Subcutaneous adipose tissue (tissue), 4 donors: ENCODE measurements around the gene KBTBD12. TPM values are rescaled to one million over a fixed set of nuclear protein-coding genes. Genes with fewer than 3 reads are reported as not detected.

ENCODE experiments used
- CTCF ChIP-seq: fragments of 450-650 bp; IDR thresholded peaks from one replicate; pipeline ENCODE4 v1.5.1; 2016; ENCODE audit warnings: low read depth, mild to moderate bottlenecking, control low read depth, antibody characterized with exemption, moderate library complexity
- total RNA-seq, 4 donors: library from RNA; depleted of rRNA; stranded (reverse); fragments of >200 nt; gene quantifications; one replicate each; pipeline ENCODE4 v1.1.0, GENCODE V29; 2016

The KBTBD12 gene
- total RNA-seq, 4 donors from 2014 or later = 0.68 to 1.5 TPM; not detected in 2

GRCh38 chr3:127908202-127908601, 6.8 kb upstream of the KBTBD12 start:
- no peak for TF ChIP-seq CTCF

GRCh38 chr3:127908951-127909350, 6.1 kb upstream of the KBTBD12 start:
- TF ChIP-seq CTCF = no peak

- TF ChIP-seq CTCF = no peak
These were observed 5.4 kb upstream of the KBTBD12 start for GRCh38 chr3:127909646-127910045.

- TF ChIP-seq CTCF = no peak
These were observed 3.6 kb upstream of the KBTBD12 start for GRCh38 chr3:127911421-127911931.

- no peak for TF ChIP-seq CTCF
These were observed 448 bp upstream of the KBTBD12 start for GRCh38 chr3:127914584-127914983.

- TF ChIP-seq CTCF = no peak
These were observed 983 bp downstream of the KBTBD12 start for GRCh38 chr3:127915937-127916493.

- no peak for TF ChIP-seq CTCF
These were observed 5.7 kb downstream of the KBTBD12 start for GRCh38 chr3:127920738-127921137.
